DND-41 (cell line): Measurements from ENCODE around the gene BCL11B.

Experiments used
- CTCF ChIP-seq: IDR thresholded peaks from 2 replicates; pipeline ENCODE4 v1.5.1; 2012; ENCODE audit warnings: borderline replicate concordance, low read length, moderate library complexity, mild to moderate bottlenecking; ENCODE audit not compliant: poor library complexity, severe bottlenecking; ENCODE audit errors: extremely low read depth
- EZH2 ChIP-seq: IDR thresholded peaks from 3 replicates; pipeline ENCODE4 v1.6.1; 2012; ENCODE audit warnings: borderline replicate concordance, low read depth, mild to moderate bottlenecking, moderate library complexity, low read length, inconsistent platforms; ENCODE audit not compliant: severe bottlenecking

GRCh38 chr14:99136401-99136800 is 135.6 kb downstream of the BCL11B start:
- TF ChIP-seq CTCF = no peak
- no peak for TF ChIP-seq EZH2
